ENCODE data around the gene FAR2. TPM values are rescaled to one million over a fixed set of nuclear protein-coding genes. Genes with fewer than 3 reads are reported as not detected.

FAR2 gene
- total RNA-seq, 2 experiments from 2014 or later, result 0.53 to 1.6 TPM

DNA sequence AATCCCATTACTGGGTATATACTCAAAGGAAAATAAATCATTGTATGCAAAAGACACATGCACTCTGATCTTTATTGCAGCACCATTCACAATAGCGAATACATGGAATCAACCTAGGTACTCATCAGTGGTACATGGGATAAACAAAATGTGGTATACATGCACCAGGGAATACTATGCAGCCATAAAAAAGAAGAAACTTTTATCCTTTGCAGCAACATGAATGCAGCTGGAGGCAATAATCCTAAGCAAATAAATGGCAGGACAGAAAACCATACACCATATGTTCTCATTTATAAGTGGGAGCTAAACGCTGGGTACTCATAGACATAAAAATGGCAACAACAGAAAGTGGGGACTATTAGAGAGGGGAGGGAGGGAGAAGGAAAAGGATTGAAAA, 216.0 kb downstream of the FAR2 start:
- Histone ChIP-seq H3K4me3 (ENCODE audit: low read length) (no peak overlapping the region), H3K27ac (ENCODE audit: low read depth in 1 of 2, low read length in 2 of 2) (no peak overlapping the region), H3K36me3 (ENCODE audit: insufficient read depth, low read length) (peaks cover 54% of the 10 kb centered on the region), H3K4me1 (ENCODE audit: insufficient read depth, low read length) (no peaks in the 10 kb centered on the region), H3K9me3 (ENCODE audit: control insufficient read depth in 1 of 2, insufficient read depth in 1 of 2, low read length in 2 of 2) (no peaks in the 10 kb centered on the region), H3K27me3 (ENCODE audit: control insufficient read depth in 1 of 2, insufficient read depth in 2 of 2, low read length in 2 of 2) (no peaks in the 10 kb centered on the region)
- Mint-ChIP-seq H3K4me3 (no peak overlapping the region), H3K9me3 (no peaks in the 10 kb centered on the region), H3K4me1 (ENCODE audit: low read depth) (peaks cover 17% of the 10 kb centered on the region), H3K36me3 (ENCODE audit: low read depth) (peaks cover 75% of the 10 kb centered on the region), H3K27me3 (no peaks in the 10 kb centered on the region), H3K27ac (no peak overlapping the region)
- no peak for ATAC-seq (ENCODE audit: poor library complexity)
- CTCF ChIA-PET, result no interaction called here
- intact Hi-C loops (cut with DNase I, micrococcal nuclease), result no loop called here
- DNase-seq, result no peak
- TF ChIP-seq, protein P1, sequence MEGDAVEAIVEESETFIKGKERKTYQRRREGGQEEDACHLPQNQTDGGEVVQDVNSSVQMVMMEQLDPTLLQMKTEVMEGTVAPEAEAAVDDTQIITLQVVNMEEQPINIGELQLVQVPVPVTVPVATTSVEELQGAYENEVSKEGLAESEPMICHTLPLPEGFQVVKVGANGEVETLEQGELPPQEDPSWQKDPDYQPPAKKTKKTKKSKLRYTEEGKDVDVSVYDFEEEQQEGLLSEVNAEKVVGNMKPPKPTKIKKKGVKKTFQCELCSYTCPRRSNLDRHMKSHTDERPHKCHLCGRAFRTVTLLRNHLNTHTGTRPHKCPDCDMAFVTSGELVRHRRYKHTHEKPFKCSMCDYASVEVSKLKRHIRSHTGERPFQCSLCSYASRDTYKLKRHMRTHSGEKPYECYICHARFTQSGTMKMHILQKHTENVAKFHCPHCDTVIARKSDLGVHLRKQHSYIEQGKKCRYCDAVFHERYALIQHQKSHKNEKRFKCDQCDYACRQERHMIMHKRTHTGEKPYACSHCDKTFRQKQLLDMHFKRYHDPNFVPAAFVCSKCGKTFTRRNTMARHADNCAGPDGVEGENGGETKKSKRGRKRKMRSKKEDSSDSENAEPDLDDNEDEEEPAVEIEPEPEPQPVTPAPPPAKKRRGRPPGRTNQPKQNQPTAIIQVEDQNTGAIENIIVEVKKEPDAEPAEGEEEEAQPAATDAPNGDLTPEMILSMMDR (IDR thresholded peaks at IDR 0.05), result no peak
- POLR2A ChIA-PET, result interaction anchor here (1.4 kb wide), 1 partner anchor 16 kb away, joined by 5 read pairs; the partner anchor contains the start of gene ERGIC2

DNA sequence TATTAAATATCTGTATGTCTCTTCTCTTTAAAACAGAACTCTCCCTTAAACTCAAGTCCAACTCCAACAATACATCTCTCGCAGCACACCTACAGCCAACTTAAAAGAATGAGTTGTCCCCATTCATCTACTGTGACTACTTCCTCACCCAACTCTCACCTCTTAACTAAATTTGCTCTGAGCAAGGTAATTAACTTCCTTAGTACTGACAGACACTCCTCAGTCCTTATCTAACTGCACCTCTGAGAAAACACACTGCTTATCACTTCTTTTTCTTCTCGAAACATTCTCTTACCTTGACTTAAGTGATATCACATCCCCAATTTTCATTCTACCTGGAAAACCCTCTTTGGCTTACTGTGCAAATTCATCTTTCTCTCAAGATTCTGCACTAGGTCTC, 224.9 kb downstream of the FAR2 start:
- H3K27me3 ChIP-seq (ENCODE audit: control insufficient read depth in 1 of 2, insufficient read depth in 2 of 2, low read length in 2 of 2), result no peaks in the 10 kb centered on the region
- POLR2A ChIA-PET, result no interaction called here
- Mint-ChIP-seq H3K4me3 (no peak overlapping the region), H3K9me3 (no peaks in the 10 kb centered on the region), H3K36me3 (ENCODE audit: low read depth) (peaks cover 40% of the 10 kb centered on the region), H3K27ac (no peak overlapping the region), H3K27me3 (no peaks in the 10 kb centered on the region), H3K4me1 (ENCODE audit: low read depth) (peaks cover 11% of the 10 kb centered on the region)
- no peaks in the 10 kb centered on the region for H3K4me1 ChIP-seq (ENCODE audit: insufficient read depth, low read length)
- ATAC-seq (ENCODE audit: poor library complexity) (no peak), DNase-seq (no peak)
- TF ChIP-seq, protein P1 (IDR thresholded peaks at IDR 0.05), result no peak
- no peak overlapping the region for H3K27ac ChIP-seq (ENCODE audit: low read depth in 1 of 2, low read length in 2 of 2)
- intact Hi-C loops (cut with DNase I, micrococcal nuclease), result loop anchor here in 1 of 2 experiments (10.0 kb wide), 1 partner anchor 1179 kb away; the partner anchor contains the start of gene CCDC91
- H3K9me3 ChIP-seq (ENCODE audit: control insufficient read depth in 1 of 2, insufficient read depth in 1 of 2, low read length in 2 of 2), result no peaks in the 10 kb centered on the region
- no peak overlapping the region for H3K4me3 ChIP-seq (ENCODE audit: low read length)
- H3K36me3 ChIP-seq (ENCODE audit: insufficient read depth, low read length), result peaks cover 27% of the 10 kb centered on the region
- CTCF ChIA-PET, result no interaction called here

DNA sequence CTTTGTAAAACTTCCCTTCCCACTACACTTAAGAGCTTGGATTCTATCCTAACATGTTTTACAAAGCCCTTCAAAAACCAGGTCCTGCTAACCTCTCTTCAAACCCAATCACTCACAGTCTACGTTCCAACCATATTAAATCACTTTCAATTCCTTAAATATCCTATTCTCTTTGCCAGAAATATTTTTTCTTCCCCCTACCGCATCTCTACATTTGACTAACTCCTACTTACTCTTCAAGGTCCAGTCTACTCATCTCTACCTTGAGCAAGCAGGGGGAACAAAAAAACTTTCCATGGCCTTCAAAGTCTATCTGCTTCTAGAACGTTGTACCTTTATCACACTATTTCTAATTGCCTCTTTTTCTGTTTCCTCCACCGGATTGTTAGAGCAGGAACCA, 225.8 kb downstream of the FAR2 start:
- Histone ChIP-seq H3K27me3 (ENCODE audit: control insufficient read depth in 1 of 2, insufficient read depth in 2 of 2, low read length in 2 of 2) (no peaks in the 10 kb centered on the region), H3K27ac (ENCODE audit: low read depth in 1 of 2, low read length in 2 of 2) (no peak overlapping the region), H3K4me1 (ENCODE audit: insufficient read depth, low read length) (no peaks in the 10 kb centered on the region), H3K36me3 (ENCODE audit: insufficient read depth, low read length) (peaks cover 25% of the 10 kb centered on the region), H3K4me3 (ENCODE audit: low read length) (no peak overlapping the region), H3K9me3 (ENCODE audit: control insufficient read depth in 1 of 2, insufficient read depth in 1 of 2, low read length in 2 of 2) (no peaks in the 10 kb centered on the region)
- POLR2A ChIA-PET, result no interaction called here
- H3K9me3 Mint-ChIP-seq, result no peaks in the 10 kb centered on the region
- DNase-seq (no peak), ATAC-seq (ENCODE audit: poor library complexity) (no peak)
- TF ChIP-seq, protein P1 (IDR thresholded peaks at IDR 0.05), result no peak
- intact Hi-C loops (cut with DNase I, micrococcal nuclease), result loop anchor here in 1 of 2 experiments (5.0 to 10.0 kb wide), 2 partner anchors 1180 to 1377 kb away; partner anchors contain the start of genes CAPRIN2 and CCDC91
- CTCF ChIA-PET, result no interaction called here
- H3K27me3 Mint-ChIP-seq, result no peaks in the 10 kb centered on the region
- H3K4me1 Mint-ChIP-seq (ENCODE audit: low read depth), result peaks cover 20% of the 10 kb centered on the region
- peaks cover 34% of the 10 kb centered on the region for H3K36me3 Mint-ChIP-seq (ENCODE audit: low read depth)
- no peak overlapping the region for H3K4me3 Mint-ChIP-seq
- no peak overlapping the region for H3K27ac Mint-ChIP-seq

Measured in CD4-positive, alpha-beta T cell (primary cell).